ENCODE measurements around the gene SEMA4B. TPM values are rescaled to one million over a fixed set of nuclear protein-coding genes. Genes with fewer than 3 reads are reported as not detected.
A peak's percentile ranks its signal among the peaks of the same experiment; 100 is the strongest.

The SEMA4B gene
- total and polyA plus RNA-seq, 9 of the 15 experiments (the other 6 are each of a cell fraction or from before 2014, with no cell fraction given): 1.3 to 33.6 (median 11.0) TPM

GRCh38 chr15:90266061-90266431 is 64.9 kb downstream of the SEMA4B start:
- FAIRE-seq (peak; percentile 48), ATAC-seq (peak; percentile 68), DNase-seq (ENCODE audit: extremely low read depth in 1 of 4, low spot score in 3 of 4) (peak in 2 of 4 experiments; percentile 48 to 64)
- Histone ChIP-seq H3K4me1 (replicated peaks in 1 of 2; ENCODE audit: control insufficient read depth in 2 of 2, insufficient read depth in 2 of 2, low read length in 2 of 2) (peaks cover 14 to 18% of the 10 kb centered on the region in 2 experiments), H3K79me2 (ENCODE audit: control insufficient read depth, insufficient read depth, low read length) (peaks cover 66% of the 10 kb centered on the region), H3K36me3 (ENCODE audit: control insufficient read depth, insufficient read depth, low read length) (peaks cover 34% of the 10 kb centered on the region), H2AFZ (ENCODE audit: low read depth, low read length) (peak overlapping the region; percentile 93), H3K9me3 (replicated peaks; ENCODE audit: control insufficient read depth, insufficient read depth, low read depth, low read length) (no peaks in the 10 kb centered on the region), H4K20me1 (replicated peaks; ENCODE audit: control insufficient read depth, insufficient read depth, low read length) (no peaks in the 10 kb centered on the region; the same call in 1 of the 2 replicates), H3K27me3 (ENCODE audit: control insufficient read depth in 2 of 2, insufficient read depth in 2 of 2, low read length in 2 of 2) (no peaks in the 10 kb centered on the region), H3K27ac (ENCODE audit: extremely low read depth, low read depth, low read length) (peak overlapping the region; percentile 86), H3K4me3 (peak overlapping the region; percentile 64), H3K4me2 (ENCODE audit: insufficient read depth, low read length) (peak overlapping the region; percentile 91), H3K9me1 (ENCODE audit: control insufficient read depth, insufficient read depth, low read length) (no peaks in the 10 kb centered on the region), H3K9ac (ENCODE audit: insufficient read depth in 1 of 2, low read depth in 2 of 2, low read length in 2 of 2) (peak overlapping the region; percentile 83 to 90)
- ChIA-PET CTCF (ENCODE audit: low intra/inter-chr PET ratio) (no interaction called here), POLR2A (interaction anchor here (0.7 to 1.0 kb wide), 6 partner anchors 8 to 608 kb away, joined by 3 to 4 read pairs (median 4); partner anchors contain the start of gene TTLL13)
- 2% methylated on average over 16 of the region's 16 CpGs for WGBS (ENCODE audit: insufficient coverage, low coverage, missing lambda C conversion rate)
- BruUV-seq (replicated peaks): TSS peak; percentile 63
- intact Hi-C loops (cut with micrococcal nuclease): loop anchor here (2.0 kb wide), 1 partner anchor 31 kb away; the partner anchor contains the start of gene GDPGP1
- in situ Hi-C loops (cut with MboI): loop anchor here (5.0 kb wide), 1 partner anchor 114 kb away; no protein-coding TSS in a partner anchor
- TF ChIP-seq KLF10 (CRISPR knock-in tag; IDR thresholded peaks at IDR 0.05) (no peak), ARID3A (IDR thresholded peaks at IDR 0.05; ENCODE audit: borderline replicate concordance, low read depth, low read length) (no peak), SMAD3 (CRISPR knock-in tag; conservative IDR thresholded peaks at IDR 0.05) (no peak), HNRNPLL (IDR thresholded peaks at IDR 0.05; ENCODE audit: low read depth, low read length, poor library complexity, severe bottlenecking) (peak; percentile 47), ZNF217 (CRISPR knock-in tag; IDR thresholded peaks at IDR 0.05) (no peak), RUNX1 (IDR thresholded peaks at IDR 0.05; ENCODE audit: low read depth) (no peak), ZNF133 (CRISPR knock-in tag; IDR thresholded peaks at IDR 0.05) (no peak), UBTF (IDR thresholded peaks at IDR 0.05; ENCODE audit: borderline replicate concordance in 1 of 2, low read depth in 2 of 2, low read length in 2 of 2) (no peak), E2F8 (IDR thresholded peaks at IDR 0.05; ENCODE audit: low read depth, partially characterized antibody) (no peak), ZEB2 (IDR thresholded peaks at IDR 0.05) (no peak), ZC3H11A (IDR thresholded peaks at IDR 0.05; ENCODE audit: low read depth, low read length) (no peak), ZNF41 (CRISPR knock-in tag; conservative IDR thresholded peaks at IDR 0.05) (no peak), MTA3 (IDR thresholded peaks at IDR 0.05; ENCODE audit: borderline replicate concordance) (no peak), ZNF561 (CRISPR knock-in tag; conservative IDR thresholded peaks at IDR 0.05) (no peak), MTA2 (IDR thresholded peaks at IDR 0.05; ENCODE audit: low read depth) (no peak), PHF8 (IDR thresholded peaks at IDR 0.05; ENCODE audit: borderline replicate concordance, low read length) (no peak), MCM3 (IDR thresholded peaks at IDR 0.05) (no peak), PCBP1 (IDR thresholded peaks at IDR 0.05; ENCODE audit: low read depth, low read length, poor library complexity, severe bottlenecking) (no peak)
